Stimulated activated CD8-positive, alpha-beta memory T cell treated with anti-CD3 and anti-CD28 coated beads, Interleukin-4, amount 100 ng/mL, for 24 hours (primary cell): ENCODE measurements around the gene SUSD1.

ENCODE experiments used
- DNase-seq: peaks from one replicate; pipeline ENCODE4 v3.0.0-alpha.2; 2020; ENCODE audit warnings: low read depth

Gene SUSD1

DNA sequence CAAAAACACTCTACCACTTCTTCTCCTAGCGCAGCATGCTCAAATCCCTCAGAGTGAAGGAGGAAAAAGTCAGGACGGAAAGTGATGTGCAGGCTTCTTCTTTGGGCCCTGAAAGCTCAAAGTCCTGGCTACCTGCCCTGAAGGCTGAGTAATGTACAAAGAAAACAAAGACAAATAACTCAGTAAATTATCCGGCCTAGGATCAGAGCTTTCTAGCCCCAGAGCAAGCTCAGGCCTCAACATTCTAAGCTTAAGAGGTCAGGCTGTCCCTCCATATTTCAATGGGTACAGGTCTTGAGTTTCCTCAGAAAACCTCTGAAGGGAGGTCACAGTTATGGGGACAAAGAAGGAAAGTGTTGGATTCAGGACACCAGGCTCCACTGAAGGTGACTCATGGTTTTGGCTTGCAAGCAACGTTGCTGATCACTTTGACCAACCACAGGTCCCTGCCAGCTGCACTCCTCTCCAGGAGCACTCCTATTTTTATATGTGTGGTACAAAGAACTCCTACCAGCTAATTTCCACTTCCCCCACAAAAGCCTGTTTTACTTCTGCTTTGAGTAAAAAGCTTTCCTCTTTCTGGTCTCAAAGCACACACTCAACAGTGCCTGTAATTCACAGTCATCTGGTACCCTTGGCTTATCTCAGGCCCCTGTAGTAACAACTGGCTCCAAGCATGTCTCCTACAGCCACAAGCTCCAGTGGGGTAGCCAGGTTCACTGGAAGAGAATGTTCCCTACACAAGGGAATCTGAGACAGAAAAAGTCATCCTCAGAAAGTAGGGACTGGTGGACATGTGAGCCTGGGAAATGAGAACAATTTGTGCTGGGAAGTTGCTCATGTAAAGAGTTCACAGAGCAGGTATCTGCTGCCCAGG lies 162.8 kb downstream of the SUSD1 start:
- no peak for DNase-seq

- DNase-seq = no peak
Measured at GRCh38 chr9:112011051-112011620, 164.0 kb downstream of the SUSD1 start.

GRCh38 chr9:112010537-112010936 lies 164.6 kb downstream of the SUSD1 start:
- DNase-seq = no peak

- DNase-seq = no peak
Measured at GRCh38 chr9:112009656-112010055, 165.4 kb downstream of the SUSD1 start.

GRCh38 chr9:112007575-112008240 lies 167.4 kb downstream of the SUSD1 start:
- no peak for DNase-seq

DNA sequence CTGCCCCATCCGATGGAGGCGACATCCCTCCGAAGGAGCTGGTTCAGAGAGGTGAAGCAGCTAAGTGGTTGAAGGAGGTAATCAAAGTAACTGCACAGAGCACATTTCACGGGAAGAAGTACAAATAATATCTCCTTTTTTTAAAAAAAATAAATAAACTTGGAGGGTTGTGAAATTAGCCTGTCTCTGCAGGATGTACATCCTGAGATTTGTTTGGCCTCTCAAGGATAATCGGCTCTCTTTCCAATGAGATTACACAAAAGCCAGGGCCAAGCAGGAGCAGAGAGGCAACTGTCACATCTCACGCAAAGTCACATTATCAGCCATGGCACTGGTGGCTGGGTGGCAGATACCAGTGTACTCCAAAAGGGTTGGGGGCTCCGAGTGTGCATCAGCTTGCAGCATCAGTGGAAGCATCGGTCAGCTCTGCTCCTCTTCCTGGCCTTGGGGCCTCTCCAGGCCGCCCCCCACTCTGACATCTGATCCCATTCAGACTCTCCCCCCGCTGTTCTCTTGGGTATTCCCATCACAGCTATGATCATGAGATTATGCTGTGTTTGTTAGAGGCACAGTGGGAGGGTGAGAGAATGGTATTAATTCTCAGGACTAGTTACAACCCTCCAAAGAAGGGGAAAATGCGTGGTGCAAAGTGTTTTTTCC lies 168.6 kb downstream of the SUSD1 start:
- no peak for DNase-seq

DNA sequence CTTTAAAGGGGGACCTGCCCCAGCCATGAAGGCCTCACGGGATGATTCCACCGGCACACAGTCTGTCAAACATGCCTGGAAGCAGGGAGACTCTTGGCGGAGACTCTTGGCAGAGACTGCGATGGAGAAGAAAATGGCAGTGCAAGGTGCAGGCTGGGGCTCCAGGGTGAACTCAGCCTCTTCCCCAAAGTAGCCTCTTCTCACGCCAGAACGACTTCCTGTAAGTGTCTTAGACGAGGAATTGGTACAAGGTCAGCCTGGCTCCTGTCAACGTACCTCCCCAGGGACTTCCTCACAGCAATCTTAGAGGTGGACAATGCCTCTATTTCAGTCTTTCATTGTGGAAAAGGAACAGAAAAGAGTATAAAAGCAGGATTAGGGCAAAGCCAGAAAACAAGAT lies 169.2 kb downstream of the SUSD1 start:
- no peak for DNase-seq

- DNase-seq = no peak
Measured at GRCh38 chr9:112003538-112003937, 171.6 kb downstream of the SUSD1 start.

DNA sequence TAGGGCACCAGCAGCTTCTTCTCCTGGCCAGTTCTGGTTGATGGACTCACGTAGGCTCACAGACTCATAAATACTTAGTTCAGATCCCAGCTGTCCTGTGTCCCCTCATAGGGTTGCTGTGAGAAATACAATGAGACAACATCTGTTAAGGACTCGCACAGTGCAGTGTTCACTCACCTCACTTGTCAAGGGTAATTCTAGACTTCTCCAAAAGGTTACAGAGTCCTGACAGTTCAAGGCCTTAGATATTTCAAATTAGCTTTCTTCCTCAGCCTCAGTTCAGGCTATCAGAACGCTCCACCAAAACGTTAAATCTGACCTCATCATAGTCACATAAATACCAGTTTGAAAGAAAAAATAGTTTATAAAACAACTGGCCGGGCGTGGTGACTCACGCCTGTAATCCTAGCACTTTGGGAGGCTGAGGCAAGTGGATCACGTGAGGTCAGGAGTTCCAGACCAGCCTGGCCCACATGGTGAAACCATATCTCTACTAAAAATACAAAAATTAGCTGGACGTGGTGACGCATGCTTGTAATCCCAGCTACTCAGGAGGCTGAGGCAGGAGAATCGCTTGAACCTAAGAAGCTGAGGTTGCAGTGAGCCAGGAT lies 172.1 kb downstream of the SUSD1 start:
- DNase-seq = no peak

GRCh38 chr9:112002131-112002846 lies 172.8 kb downstream of the SUSD1 start:
- no peak for DNase-seq

DNA sequence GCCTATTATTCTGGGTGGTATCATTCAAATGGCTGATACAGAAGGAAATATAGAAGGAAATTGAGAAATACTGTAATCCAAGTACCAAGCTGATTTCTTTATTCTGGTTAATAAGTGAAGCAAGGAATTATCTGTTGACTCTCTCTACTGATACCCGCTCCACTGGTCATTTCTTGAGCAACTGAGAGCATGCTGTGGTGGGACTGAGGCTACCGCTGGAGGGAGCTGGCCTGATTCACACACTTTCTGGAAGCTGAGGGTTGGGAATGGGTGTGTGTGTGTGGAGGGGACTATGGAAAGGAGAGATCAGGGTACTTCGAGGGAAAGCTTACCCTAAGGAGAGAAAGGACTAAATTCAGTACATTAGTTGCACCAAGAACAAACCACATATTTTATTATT lies 174.4 kb downstream of the SUSD1 start:
- no peak for DNase-seq

DNA sequence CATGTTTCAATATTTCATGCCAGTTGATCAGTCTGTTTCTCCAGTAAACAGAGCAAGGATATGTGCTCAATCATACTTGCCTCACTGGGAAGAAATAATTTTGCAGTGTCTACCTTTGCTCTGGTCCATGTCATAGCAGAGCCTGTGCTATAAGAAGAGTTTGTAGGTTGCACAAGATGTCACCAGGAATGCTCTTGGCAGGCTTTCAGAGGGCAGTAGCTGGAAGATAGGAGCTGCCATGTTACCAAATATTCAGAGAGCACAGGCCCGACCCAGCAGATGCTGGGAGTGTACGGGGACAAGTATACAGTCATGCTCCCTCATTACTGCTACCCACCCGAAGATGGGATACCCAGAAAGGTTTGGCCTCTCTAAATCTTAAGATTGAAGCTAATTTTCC lies 175.8 kb downstream of the SUSD1 start:
- DNase-seq = no peak

DNA sequence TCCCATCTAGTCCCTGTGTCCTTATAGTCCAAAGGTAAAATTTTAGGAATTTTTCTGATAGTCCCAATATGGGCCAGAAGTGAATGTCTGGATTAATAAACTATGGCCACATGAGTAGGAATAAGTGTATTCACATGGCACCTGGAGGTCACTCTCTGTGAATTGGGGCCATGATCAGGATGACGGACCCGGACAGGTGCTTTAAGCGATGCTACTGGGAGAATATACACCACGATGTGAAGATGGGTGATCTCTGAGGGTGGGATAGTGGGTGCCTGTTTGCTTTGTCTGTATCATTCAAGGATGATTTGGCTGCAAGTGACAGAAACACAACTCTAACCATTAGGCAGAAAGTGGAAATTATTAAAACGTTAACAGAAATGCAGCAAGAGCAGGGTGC lies 177.3 kb downstream of the SUSD1 start:
- DNase-seq = no peak

- DNase-seq = no peak
Measured at GRCh38 chr9:111994831-111995458, 180.2 kb downstream of the SUSD1 start.

DNA sequence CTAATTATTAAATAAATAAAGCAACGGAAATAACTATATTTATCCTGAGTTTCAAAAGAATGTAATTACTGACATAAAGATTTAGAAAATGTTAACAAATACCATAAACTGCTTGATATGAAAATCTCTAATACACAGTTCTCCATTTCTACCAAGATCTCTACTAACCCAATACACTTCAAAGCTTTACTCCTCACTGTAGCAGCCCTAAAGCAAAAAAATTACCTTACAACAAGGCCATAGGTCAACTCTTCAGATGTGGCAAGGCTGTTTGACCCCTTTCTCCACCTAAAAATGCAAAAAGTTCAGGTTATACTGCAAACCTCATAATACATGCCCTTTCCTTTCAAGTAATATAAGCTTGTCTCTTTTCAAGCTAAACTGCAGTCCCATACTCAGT lies 181.8 kb downstream of the SUSD1 start:
- DNase-seq = no peak

- DNase-seq = no peak
Measured at GRCh38 chr9:111992523-111992922, 182.6 kb downstream of the SUSD1 start.

- DNase-seq = no peak
Measured at GRCh38 chr9:111991179-111991578, 183.9 kb downstream of the SUSD1 start.
